Body of pancreas (tissue), 4 donors: ENCODE data around the gene FBXW12. TPM values are rescaled to one million over a fixed set of nuclear protein-coding genes. Genes with fewer than 3 reads are reported as not detected.

Experiments
- ATAC-seq: fragments of 150-250 bp; one replicate; pipeline ENCODE4 v1.9.1; 2016
- DNase-seq, 4 donors: peaks; one replicate each; pipeline ENCODE4 v3.0.0-alpha.2; 2019
- H3K27ac ChIP-seq, 4 donors: fragments of 200-600 bp; sonication (generic); 1 replicate in 3 of 4; 2 replicates in 1 of 4; pipeline versions ENCODE4 v1.5.1 to v1.6.1; 2016 to 2019; ENCODE audit warnings: mild to moderate bottlenecking in 1 of 4, mixed read lengths in 1 of 4, moderate library complexity in 1 of 4
- H3K27me3 ChIP-seq, 2 donors: fragments of 200-600 bp; sonication (generic); one replicate each; pipeline ENCODE4 v1.6.0; 2016; ENCODE audit warnings: mild to moderate bottlenecking in 1 of 2
- H3K36me3 ChIP-seq, 2 donors: fragments of 200-600 bp; sonication (generic); replicated peaks in 1 of 2; 2 replicates each; pipeline ENCODE4 v1.5.1; 2016; ENCODE audit warnings: low read depth in 2 of 2; ENCODE audit not compliant: insufficient read depth in 1 of 2
- H3K4me1 ChIP-seq: fragments of 200-600 bp; sonication (generic); one replicate; pipeline ENCODE4 v1.6.0; 2016
- H3K4me3 ChIP-seq, 2 donors: fragments of 200-600 bp; sonication (generic); 1 replicate in 1 of 2; 2 replicates in 1 of 2; pipeline ENCODE4 v1.5.1; 2016 to 2019
- H3K9me3 ChIP-seq, 3 donors: fragments of 200-600 bp; sonication (generic); 1 replicate in 2 of 3; 2 replicates in 1 of 3; pipeline ENCODE4 v1.5.1; 2016
- POLR2A ChIP-seq, 3 donors: fragments of 450-650 bp; IDR thresholded peaks; one replicate each; pipeline ENCODE4 v1.6.1; 2016; ENCODE audit warnings: antibody characterized with exemption in 3 of 3, mild to moderate bottlenecking in 2 of 3
- WGBS, 2 donors: methylation state at CpG; one replicate each; pipeline ENCODE4 v1.1.5; 2017; 5-methylcytosine and 5-hydroxymethylcytosine counted together
- intact Hi-C: fragments of 100-400 bp; cut with DNase I; formaldehyde crosslinking; loops from one replicate; pipeline ENCODE4 v1.15.1; 2023
- total RNA-seq, 2 donors: library from RNA; depleted of rRNA; stranded (reverse); fragments of >200 nt; gene quantifications; one replicate each; pipeline ENCODE4 v1.1.0, GENCODE V29; 2016
- TF ChIP-seq, protein P1 (sequence below), 7 experiments: fragments of 450-650 bp in 4 of 7; fragments of 200-600 bp in 3 of 7; sonication (generic) in 3 of 7; IDR thresholded peaks; one replicate each; pipeline ENCODE4 v1.5.1; 2016 to 2019; ENCODE audit warnings: antibody characterized with exemption in 7 of 7

The FBXW12 gene
- total RNA-seq, 2 donors from 2014 or later = 3.4 to 23.7 TPM

GRCh38 chr3:48408823-48409281, 36.8 kb downstream of the FBXW12 start:
- peaks cover 16 to 18% of the 10 kb centered on the region in 2 donors for H3K36me3 ChIP-seq
- WGBS, 2 donors = 90% methylated on average over 4 of the region's 4 CpGs
- no peak overlapping the region for H3K27ac ChIP-seq
- DNase-seq (peak in 3 of 4 donors; percentile 4 to 9 (median 8)), ATAC-seq (no peak)
- intact Hi-C loops = no loop called here
- no peak overlapping the region for H3K4me3 ChIP-seq
- no peaks in the 10 kb centered on the region for H3K27me3 ChIP-seq
- no peaks in the 10 kb centered on the region for H3K9me3 ChIP-seq
- H3K4me1 ChIP-seq = no peaks in the 10 kb centered on the region
- TF ChIP-seq POLR2A (IDR thresholded peaks at IDR 0.05) = no peak
- TF ChIP-seq, protein P1, sequence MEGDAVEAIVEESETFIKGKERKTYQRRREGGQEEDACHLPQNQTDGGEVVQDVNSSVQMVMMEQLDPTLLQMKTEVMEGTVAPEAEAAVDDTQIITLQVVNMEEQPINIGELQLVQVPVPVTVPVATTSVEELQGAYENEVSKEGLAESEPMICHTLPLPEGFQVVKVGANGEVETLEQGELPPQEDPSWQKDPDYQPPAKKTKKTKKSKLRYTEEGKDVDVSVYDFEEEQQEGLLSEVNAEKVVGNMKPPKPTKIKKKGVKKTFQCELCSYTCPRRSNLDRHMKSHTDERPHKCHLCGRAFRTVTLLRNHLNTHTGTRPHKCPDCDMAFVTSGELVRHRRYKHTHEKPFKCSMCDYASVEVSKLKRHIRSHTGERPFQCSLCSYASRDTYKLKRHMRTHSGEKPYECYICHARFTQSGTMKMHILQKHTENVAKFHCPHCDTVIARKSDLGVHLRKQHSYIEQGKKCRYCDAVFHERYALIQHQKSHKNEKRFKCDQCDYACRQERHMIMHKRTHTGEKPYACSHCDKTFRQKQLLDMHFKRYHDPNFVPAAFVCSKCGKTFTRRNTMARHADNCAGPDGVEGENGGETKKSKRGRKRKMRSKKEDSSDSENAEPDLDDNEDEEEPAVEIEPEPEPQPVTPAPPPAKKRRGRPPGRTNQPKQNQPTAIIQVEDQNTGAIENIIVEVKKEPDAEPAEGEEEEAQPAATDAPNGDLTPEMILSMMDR (IDR thresholded peaks at IDR 0.05) = no peak

- no peak overlapping the region for H3K27ac ChIP-seq
- intact Hi-C loops = no loop called here
- no peaks in the 10 kb centered on the region for H3K4me1 ChIP-seq
- no peaks in the 10 kb centered on the region for H3K9me3 ChIP-seq
- no peak for TF ChIP-seq POLR2A (IDR thresholded peaks at IDR 0.05)
- TF ChIP-seq, protein P1 (IDR thresholded peaks at IDR 0.05) = no peak
- ATAC-seq (no peak), DNase-seq (peak; percentile 1 to 10 (median 6))
- H3K36me3 ChIP-seq = peaks cover 12 to 17% of the 10 kb centered on the region in 2 donors
- H3K4me3 ChIP-seq = no peak overlapping the region
- no peaks in the 10 kb centered on the region for H3K27me3 ChIP-seq
- WGBS, 2 donors = 83 to 87% methylated on average over 12 to 31 of the region's 31 CpGs
Observed at GRCh38 chr3:48409291-48410201, 37.5 kb downstream of the FBXW12 start.

GRCh38 chr3:48410205-48411040, 38.4 kb downstream of the FBXW12 start:
- H3K9me3 ChIP-seq = no peaks in the 10 kb centered on the region
- no peak overlapping the region for H3K27ac ChIP-seq
- no peaks in the 10 kb centered on the region for H3K4me1 ChIP-seq
- no peak overlapping the region for H3K4me3 ChIP-seq
- intact Hi-C loops = no loop called here
- H3K27me3 ChIP-seq = no peaks in the 10 kb centered on the region
- TF ChIP-seq, protein P1 (IDR thresholded peaks at IDR 0.05) = no peak
- no peak for TF ChIP-seq POLR2A (IDR thresholded peaks at IDR 0.05)
- WGBS, 2 donors = 92 to 93% methylated on average over 4 to 16 of the region's 16 CpGs
- DNase-seq = peak in 3 of 4 donors; percentile 3 to 9 (median 8)
- peaks cover 12 to 22% of the 10 kb centered on the region in 2 donors for H3K36me3 ChIP-seq
- ATAC-seq = no peak

GRCh38 chr3:48411041-48411588, 39.1 kb downstream of the FBXW12 start:
- Histone ChIP-seq H3K36me3 (peaks cover 12 to 25% of the 10 kb centered on the region in 2 donors), H3K9me3 (no peaks in the 10 kb centered on the region), H3K27me3 (no peaks in the 10 kb centered on the region), H3K4me1 (no peaks in the 10 kb centered on the region), H3K27ac (no peak overlapping the region), H3K4me3 (no peak overlapping the region)
- WGBS, 2 donors = 92 to 94% methylated on average over 9 of the region's 9 CpGs
- intact Hi-C loops = no loop called here
- no peak for ATAC-seq
- TF ChIP-seq, protein P1 (IDR thresholded peaks at IDR 0.05) = no peak
- no peak for TF ChIP-seq POLR2A (IDR thresholded peaks at IDR 0.05)
- DNase-seq = peak in 2 of 4 donors; percentile 1 to 2
